Testis (tissue), 2 donors: ENCODE measurements around the gene HERPUD1.

Experiments
- CTCF ChIP-seq, 3 experiments: fragments of 450-650 bp in 2 of 3; fragments of 200-600 bp in 1 of 3; sonication (generic) in 1 of 3; IDR thresholded peaks; one replicate each; pipeline ENCODE4 v1.5.1; 2016 to 2019; ENCODE audit warnings: antibody characterized with exemption in 3 of 3, mild to moderate bottlenecking in 2 of 3, moderate library complexity in 1 of 3
- POLR2A ChIP-seq: fragments of 450-650 bp; IDR thresholded peaks from one replicate; pipeline ENCODE4 v1.6.1; 2017; ENCODE audit warnings: antibody characterized with exemption, mild to moderate bottlenecking, moderate library complexity

- TF ChIP-seq CTCF (IDR thresholded peaks at IDR 0.05) (no peak), POLR2A (no peak)
Observed at GRCh38 chr16:56914896-56915295, 17.0 kb upstream of the HERPUD1 start.
